Measurements from ENCODE around the gene CHFR.
"Not testable (repeated sequence)": the region's sequence is repeated elsewhere in the genome, so short reads cannot be mapped to it uniquely, and the experiment has no call there.

CHFR gene

GRCh38 chr12:132874620-132875019 lies 12.8 kb downstream of the CHFR start:
- not testable (repeated sequence) for DNase-seq (ENCODE audit: low read depth)

DNA sequence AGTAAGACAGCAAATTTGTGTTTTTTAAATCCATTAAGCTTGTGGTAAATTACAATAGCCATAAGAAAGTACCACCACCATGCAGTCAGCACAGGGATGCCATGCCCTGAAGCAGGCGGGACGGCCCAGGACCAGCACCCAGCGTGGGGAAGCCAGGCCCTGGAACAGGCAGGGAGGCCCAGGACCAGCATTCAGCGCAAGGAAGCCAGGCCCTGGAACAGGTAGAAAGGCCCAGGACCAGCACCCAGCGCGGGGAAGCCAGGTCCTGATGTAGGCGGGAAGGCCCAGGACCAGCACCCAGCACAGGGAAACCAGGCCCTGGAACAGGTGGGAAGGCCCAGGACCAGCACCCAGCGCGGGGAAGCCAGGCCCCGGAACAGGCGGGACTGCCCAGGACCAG lies 13.2 kb downstream of the CHFR start:
- no peak for DNase-seq (ENCODE audit: low read depth)

DNA sequence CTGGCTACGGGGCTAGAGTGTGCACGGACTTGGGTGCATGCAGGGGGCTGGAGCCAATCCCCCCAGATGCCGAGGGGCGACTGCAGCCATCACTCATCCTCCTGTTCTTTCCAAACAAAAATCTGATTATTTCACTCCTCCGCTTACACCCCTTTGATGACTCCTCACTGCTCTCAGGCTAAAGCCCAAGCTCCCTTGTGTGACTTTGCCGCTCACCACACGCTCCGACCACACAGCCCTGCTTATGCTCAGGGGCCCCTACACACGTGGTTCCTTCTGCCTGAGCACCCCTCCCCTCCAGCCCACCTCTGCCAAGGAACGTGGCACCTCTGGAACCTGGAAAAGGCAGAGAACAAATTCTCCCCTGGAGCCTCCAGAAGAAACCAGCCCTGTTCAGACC lies 13.7 kb downstream of the CHFR start:
- DNase-seq (ENCODE audit: low read depth): no peak

GRCh38 chr12:132872975-132873421 lies 14.4 kb downstream of the CHFR start:
- DNase-seq (ENCODE audit: low read depth): no peak

GRCh38 chr12:132872073-132872855 lies 15.1 kb downstream of the CHFR start:
- DNase-seq (ENCODE audit: low read depth): no peak

GRCh38 chr12:132869551-132869950 lies 17.9 kb downstream of the CHFR start:
- DNase-seq (ENCODE audit: low read depth): no peak

- DNase-seq (ENCODE audit: low read depth): no peak
Measured at GRCh38 chr12:132866251-132866828, 21.1 kb downstream of the CHFR start.

DNA sequence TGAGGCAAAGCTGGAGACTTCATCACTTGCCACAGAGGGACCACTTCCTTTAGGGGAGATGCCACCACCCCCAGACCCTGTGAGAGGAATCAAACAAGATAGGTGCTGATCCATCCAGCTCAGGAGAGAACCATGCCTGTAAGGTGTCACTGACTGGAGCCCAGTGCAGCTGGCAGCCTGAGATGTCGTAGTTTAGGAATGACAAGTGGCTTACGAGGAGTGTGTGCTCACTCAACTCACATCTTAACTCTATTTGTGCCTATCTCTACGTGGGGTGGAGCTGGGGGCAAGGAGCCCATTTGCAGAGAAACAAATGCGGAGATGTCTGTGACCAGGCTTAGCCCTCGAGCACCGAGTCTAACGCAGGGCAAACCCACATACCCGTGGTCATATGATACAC lies 25.8 kb downstream of the CHFR start:
- DNase-seq (ENCODE audit: low read depth): no peak

- DNase-seq (ENCODE audit: low read depth): no peak
Measured at GRCh38 chr12:132858718-132859266, 28.6 kb downstream of the CHFR start.

DNA sequence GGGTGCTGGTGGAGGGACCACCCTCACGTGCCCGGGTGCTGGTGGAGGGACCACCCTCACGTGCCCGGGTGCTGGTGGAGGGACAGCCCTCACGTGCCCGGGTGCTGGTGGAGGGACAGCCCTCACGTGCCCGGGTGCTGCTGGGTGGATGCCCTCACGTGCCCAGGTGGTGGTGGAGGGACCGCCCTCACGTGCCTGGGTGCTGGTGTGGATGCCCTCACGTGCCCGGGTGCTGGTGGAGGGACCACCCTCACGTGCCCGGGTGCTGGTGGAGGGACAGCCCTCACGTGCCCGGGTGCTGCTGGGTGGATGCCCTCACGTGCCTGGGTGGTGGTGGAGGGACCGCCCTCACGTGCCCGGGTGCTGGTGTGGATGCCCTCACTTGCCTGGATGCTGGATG lies 30.4 kb downstream of the CHFR start:
- DNase-seq (ENCODE audit: low read depth): not testable (repeated sequence)

DNA sequence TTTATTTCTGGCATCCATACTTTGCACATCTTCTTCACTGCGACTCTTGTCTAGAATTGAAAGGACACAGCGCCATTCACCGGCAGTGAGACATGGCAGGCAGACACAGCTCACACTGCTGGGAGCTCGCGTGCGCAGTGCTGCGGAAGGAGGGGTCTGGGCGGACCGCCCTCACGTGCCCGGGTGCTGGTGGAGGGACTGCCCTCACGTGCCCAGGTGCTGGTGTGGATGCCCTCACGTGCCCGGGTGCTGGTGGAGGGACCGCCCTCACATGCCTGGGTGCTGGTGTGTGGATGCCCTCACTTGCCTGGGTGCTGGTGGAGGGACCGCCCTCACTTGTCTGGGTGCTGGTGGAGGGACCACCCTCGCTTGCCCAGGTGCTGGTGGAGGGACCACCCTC lies 30.8 kb downstream of the CHFR start:
- no peak for DNase-seq (ENCODE audit: low read depth)

DNA sequence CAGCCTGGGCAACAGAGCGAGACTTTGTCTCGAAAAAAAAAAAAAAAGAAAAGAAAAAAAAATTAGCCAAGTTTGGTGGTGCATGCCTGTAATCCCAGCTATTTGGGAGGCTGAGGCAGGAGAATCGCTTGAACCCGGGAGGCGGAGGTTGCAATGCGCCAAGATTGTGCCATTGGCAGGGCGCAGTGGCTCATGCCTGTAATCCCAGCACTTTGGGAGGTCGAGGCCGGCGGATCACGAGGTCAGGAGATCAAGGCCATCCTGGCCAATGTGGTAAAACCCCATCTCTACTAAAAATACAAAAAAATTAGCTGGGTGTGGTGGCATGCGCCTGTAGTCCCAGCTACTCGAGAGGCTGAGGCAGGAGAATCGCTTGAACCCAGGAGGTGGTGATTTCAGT lies 32.2 kb downstream of the CHFR start:
- DNase-seq (ENCODE audit: low read depth): not testable (repeated sequence)

DNA sequence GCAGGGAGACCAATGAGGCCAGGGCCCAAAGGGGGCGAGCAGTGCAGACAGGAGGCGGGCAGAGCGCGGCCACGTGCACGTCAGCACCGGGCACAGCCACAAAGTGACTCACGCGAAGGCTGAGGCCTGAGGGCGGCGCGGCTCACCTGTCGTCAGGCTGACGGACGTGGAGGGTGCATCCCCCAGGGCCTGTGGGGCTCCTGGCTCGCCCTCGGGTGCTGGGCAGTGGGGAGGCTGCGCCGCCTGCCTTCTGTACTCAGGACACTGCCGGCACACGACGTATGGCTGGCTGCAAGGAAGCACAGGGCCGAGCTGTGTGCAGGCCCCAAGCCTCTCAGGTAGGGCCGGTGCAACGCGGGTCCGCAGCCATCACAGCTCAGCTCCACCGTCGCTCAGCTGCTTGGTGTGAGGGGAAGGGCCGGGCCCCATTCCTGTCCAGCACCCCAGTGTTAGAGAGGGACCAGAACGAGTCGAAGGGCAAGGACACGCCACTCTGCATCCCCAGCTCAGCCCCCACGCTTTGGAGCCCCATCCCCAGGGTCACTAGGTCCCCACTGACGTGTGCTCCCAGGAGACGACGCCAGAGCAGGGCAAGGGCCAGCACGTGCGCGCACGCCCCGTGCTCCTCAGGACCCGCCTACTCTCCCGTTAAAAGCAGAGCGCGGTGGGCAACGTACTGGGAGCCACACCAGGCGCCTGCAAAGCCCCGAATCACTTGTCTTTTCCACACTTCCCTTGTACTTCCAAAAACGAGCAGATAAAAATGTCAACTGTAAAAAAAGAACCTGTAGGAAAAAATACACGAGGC lies 33.9 kb downstream of the CHFR start:
- no peak for DNase-seq (ENCODE audit: low read depth)

GRCh38 chr12:132852496-132852895 lies 34.9 kb downstream of the CHFR start:
- no peak for DNase-seq (ENCODE audit: low read depth)

- DNase-seq (ENCODE audit: low read depth): no peak
Measured at GRCh38 chr12:132851465-132851864, 35.9 kb downstream of the CHFR start.

DNA sequence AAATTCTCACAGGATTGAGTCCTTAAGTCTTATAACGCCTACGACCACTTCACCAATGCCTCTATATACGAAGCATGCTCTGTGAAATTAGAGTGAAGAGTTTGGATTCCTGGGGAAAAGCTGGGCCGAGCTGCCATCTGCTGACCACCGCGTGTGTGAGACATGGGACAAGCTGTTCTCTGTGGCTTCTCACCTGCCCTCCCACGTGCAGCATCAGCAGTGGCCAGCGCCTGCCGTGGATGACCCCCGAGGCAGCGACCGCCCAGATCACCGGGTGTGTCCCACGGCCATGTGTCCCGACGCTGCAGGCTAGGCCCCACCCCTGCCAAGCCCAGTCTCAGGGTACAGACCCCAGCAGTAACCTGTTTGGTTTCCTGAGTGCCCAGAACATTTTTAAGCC lies 37.1 kb downstream of the CHFR start:
- no peak for DNase-seq (ENCODE audit: low read depth)

DNA sequence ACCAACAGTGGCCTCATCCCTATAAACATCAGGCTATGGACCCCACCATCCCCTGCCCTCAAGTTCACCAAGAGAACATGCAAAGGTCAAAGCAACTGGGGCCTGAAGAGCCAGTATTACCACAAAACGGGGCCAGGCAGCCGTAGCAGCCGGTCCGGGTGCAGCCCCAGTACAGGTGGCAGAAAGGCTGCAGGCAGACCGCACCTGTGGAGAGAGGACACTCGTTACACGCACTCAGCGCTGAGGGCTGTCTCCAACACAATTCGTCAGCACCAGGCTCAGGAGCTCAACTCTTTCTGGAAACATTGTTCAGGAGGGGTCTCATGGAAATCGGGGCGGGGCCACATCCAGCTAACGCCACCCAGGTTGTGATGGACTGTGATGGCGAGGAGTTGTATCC lies 38.9 kb downstream of the CHFR start:
- DNase-seq (ENCODE audit: low read depth): no peak

DNA sequence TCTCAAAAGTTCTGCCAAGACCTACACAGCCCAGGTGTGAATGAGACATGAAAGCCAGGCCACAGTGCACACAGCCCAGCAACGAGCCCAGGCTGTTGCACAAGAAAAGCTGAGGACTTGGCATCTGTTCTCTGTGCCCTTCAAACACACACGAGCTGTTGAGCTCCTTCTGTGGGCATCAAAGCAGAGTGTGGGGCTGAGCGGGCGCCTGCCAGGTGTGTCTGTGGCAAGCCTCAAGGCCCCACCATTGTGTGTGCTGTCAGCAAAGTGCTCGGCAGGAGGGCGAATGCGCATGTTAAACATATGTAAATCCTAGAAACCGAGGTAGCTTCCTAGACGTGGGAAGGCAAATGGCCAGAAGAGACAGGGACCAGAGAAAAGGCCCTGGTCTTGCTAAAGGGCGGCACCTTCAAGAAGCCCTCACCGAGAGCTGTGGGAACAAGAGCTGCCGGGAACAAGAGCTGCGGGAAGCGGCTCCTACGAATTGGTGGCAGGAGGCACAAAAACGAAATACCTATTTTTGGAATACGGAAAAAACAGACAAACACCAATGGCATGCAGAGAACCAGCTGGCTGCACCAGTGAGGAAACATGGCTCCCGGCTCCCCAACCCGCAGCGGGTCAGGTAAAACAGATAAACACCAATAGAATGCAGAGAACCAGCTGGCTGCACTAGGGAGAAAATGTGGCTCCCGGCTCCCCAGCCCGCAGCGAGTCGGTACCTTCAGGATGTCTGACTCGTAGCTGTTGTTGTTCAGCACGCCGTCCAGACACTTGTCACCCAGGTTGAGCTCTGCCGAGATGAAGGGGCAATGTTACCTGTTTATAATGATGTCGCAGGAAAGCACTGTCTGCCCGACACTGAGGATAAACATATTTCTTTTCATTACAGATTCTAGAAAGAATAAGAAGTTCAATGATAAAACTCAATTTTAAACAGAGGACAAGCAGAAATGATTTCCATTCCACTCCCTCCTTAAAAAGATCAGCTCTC lies 39.7 kb downstream of the CHFR start:
- no peak for DNase-seq (ENCODE audit: low read depth)

DNA sequence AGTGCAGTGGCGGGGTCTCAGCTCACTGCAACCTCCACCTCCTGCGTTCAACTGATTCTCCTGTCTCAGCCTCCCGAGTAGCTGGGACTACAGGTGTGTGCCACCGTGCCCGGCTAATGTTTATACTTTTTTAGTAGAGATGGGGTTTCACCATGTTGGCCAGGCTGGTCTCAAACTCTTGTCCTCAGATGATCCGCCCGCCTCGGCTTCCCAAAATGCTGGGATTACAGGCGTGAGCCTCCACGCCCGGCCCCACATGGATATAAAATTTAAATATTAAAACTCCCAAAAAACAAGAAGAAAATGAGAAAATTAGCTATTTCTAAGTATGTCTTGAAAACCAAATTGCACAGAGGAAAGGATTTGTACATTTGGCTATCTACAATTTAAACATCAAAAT lies 42.7 kb downstream of the CHFR start:
- DNase-seq (ENCODE audit: low read depth): not testable (repeated sequence)

GRCh38 chr12:132842449-132843045 lies 44.9 kb downstream of the CHFR start:
- no peak for DNase-seq (ENCODE audit: low read depth)

DNA sequence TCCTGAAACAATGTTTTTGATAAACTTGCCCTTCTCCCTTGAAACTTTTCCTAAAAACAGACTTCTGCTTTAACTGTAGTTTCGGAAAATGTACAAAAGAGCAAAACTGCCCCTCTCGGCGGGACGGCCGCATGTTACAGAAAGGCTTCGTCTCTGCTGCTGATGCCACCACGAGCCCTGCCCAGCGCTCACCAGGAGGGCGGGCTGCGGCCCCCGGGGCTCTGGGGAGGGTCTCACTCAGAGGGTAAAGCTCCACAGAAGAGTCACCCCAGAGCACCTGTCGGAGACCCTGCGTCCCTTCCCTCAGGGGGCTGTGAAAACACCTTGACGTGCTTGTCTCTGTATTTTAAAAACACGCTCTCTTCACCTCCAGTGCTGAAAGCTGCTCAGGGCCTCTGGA lies 46.3 kb downstream of the CHFR start:
- no peak for DNase-seq (ENCODE audit: low read depth)
